Adipocyte (in vitro differentiated cells): ENCODE measurements around the gene EMX1.

Experiments used
- DNase-seq: peaks from one replicate; pipeline ENCODE4 v3.0.0-alpha.2; 2015; ENCODE audit warnings: low read depth
- H3K27me3 ChIP-seq: replicated peaks from 2 replicates; pipeline ENCODE4 v1.7.0; 2013; ENCODE audit warnings: mild to moderate bottlenecking, low read length, moderate library complexity; ENCODE audit not compliant: control insufficient read depth, insufficient read depth
- H3K36me3 ChIP-seq: 2 replicates; pipeline ENCODE4 v1.7.0; 2013; ENCODE audit warnings: low read length, mild to moderate bottlenecking, moderate library complexity; ENCODE audit not compliant: control insufficient read depth, insufficient read depth, severe bottlenecking
- H3K4me1 ChIP-seq: 2 replicates; pipeline ENCODE4 v1.7.0; 2013; ENCODE audit warnings: mild to moderate bottlenecking, low read length, moderate library complexity; ENCODE audit not compliant: control insufficient read depth, insufficient read depth
- H3K4me3 ChIP-seq: 2 replicates; pipeline ENCODE4 v1.7.0; 2013; ENCODE audit warnings: mild to moderate bottlenecking, low read length, moderate library complexity
- H3K9ac ChIP-seq: 2 replicates; pipeline ENCODE4 v1.7.0; 2013; ENCODE audit warnings: mild to moderate bottlenecking, low read length, moderate library complexity
- H3K9me3 ChIP-seq: 2 replicates; pipeline ENCODE4 v1.7.0; 2013; ENCODE audit warnings: mild to moderate bottlenecking, low read length, moderate library complexity; ENCODE audit not compliant: control insufficient read depth

Gene EMX1

GRCh38 chr2:72940361-72940760 lies 23.0 kb downstream of the EMX1 start:
- no peaks in the 10 kb centered on the region for H3K9me3 ChIP-seq
- peaks cover 27% of the 10 kb centered on the region for H3K27me3 ChIP-seq
- H3K4me1 ChIP-seq = peaks cover 5% of the 10 kb centered on the region
- no peak overlapping the region for H3K9ac ChIP-seq
- no peak overlapping the region for H3K4me3 ChIP-seq
- no peak for DNase-seq
- no peaks in the 10 kb centered on the region for H3K36me3 ChIP-seq

DNA sequence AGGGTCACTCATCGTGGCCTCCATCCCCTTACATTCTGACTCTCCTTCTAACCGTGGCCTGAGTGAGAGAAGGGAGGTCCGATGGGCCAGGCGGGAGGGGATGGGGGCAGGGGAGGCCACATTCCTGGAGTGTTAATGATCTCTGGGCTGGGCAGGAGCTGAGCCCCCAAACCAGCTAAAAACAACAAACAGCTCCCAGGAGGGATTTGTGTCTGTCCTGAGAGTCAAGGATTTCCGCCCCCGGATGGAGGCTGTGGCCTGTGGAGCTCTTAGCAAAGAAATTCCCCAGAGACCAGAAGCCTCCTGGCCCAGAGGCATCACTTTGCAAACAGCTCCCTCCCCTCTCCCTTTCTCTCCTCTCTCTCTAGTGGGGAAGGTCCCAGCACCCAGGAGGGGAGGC lies 23.5 kb downstream of the EMX1 start:
- H3K36me3 ChIP-seq = no peaks in the 10 kb centered on the region
- peaks cover 5% of the 10 kb centered on the region for H3K4me1 ChIP-seq
- no peak overlapping the region for H3K9ac ChIP-seq
- no peak overlapping the region for H3K4me3 ChIP-seq
- H3K9me3 ChIP-seq = no peaks in the 10 kb centered on the region
- H3K27me3 ChIP-seq = peaks cover 22% of the 10 kb centered on the region
- peak; percentile 66 for DNase-seq

GRCh38 chr2:72942293-72942692 lies 25.0 kb downstream of the EMX1 start:
- H3K4me3 ChIP-seq = no peak overlapping the region
- no peaks in the 10 kb centered on the region for H3K36me3 ChIP-seq
- peaks cover 9% of the 10 kb centered on the region for H3K27me3 ChIP-seq
- no peak overlapping the region for H3K9ac ChIP-seq
- H3K4me1 ChIP-seq = peaks cover 5% of the 10 kb centered on the region
- no peak for DNase-seq
- no peaks in the 10 kb centered on the region for H3K9me3 ChIP-seq

- H3K4me3 ChIP-seq = no peak overlapping the region
- H3K9ac ChIP-seq = no peak overlapping the region
- no peak for DNase-seq
- no peaks in the 10 kb centered on the region for H3K9me3 ChIP-seq
- peaks cover 3% of the 10 kb centered on the region for H3K27me3 ChIP-seq
- H3K4me1 ChIP-seq = peaks cover 5% of the 10 kb centered on the region
- H3K36me3 ChIP-seq = no peaks in the 10 kb centered on the region
Measured at GRCh38 chr2:72942881-72943418, 25.6 kb downstream of the EMX1 start.

DNA sequence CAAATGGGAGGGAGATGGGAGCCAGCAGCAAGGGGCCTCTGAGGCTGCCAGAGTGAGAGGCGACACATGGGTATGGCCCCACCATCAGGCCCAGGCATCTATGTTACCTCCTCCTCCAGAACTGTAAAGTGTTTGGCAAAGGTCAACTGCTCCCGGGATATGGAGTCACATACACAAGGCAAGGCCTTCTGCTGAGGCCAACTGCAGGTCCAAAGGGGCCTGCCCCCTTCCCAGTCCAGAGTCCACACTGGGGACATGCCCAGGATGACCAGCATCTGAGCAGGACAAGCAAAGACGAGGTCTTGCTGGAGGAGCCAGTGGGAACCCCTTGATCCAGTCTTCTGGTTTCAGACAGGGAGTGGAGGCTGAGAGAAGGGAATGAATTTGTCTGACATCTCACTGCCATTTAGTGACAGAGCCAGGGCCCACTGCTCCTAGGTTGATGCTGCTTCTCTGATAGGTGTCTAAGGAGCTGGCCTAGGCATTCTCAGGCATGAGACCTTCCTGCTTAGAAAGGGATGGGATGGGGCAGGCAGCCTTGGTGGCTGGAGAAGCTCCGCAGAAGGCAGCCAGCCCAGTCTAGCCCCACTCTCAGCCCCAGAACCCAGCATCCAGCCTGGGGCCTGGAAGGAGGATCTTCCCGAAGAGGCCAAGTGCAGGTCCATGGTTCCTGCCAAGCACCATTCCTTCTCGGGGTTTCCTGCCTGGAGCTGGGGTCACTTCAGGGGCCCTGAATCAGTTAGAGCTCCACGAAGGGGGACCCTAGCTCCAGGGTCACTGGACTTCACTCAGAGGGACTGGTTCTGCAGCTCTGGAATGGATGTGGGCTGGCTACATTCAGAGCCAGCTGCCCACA lies 26.4 kb downstream of the EMX1 start:
- DNase-seq = no peak
- H3K9ac ChIP-seq = no peak overlapping the region
- no peaks in the 10 kb centered on the region for H3K9me3 ChIP-seq
- no peak overlapping the region for H3K4me3 ChIP-seq
- peaks cover 5% of the 10 kb centered on the region for H3K4me1 ChIP-seq
- no peaks in the 10 kb centered on the region for H3K36me3 ChIP-seq
- no peaks in the 10 kb centered on the region for H3K27me3 ChIP-seq

DNA sequence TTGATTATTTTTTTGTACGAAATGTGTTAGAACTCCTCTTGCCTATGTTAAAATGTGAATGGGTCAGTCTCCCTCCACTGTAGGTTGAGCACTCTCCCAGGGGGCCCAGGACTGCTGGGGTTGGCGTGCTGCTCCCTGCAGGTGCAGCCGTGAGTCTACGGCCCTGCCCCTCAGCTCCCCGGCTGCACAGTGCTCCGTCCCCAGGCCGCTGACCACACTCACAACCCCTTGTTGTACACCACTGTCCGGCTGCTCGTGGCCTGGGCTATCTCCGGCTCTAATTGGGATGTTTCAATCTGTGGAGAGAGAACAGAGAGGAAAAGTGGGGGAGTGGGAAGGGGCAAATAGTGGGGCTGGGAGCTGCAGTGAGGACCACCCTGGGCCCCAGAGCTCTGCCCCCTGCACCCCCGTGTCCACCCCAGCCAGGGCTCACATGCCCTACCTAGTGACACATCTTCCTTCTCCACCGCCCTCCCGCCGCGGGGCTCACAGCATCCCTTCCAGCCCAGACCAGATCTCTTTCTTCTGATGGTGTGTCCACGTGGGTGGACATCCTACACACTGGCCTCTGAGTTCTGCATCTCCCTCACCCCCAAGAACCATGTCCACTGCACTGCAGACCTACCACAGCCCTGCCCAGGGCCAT lies 27.6 kb downstream of the EMX1 start:
- H3K27me3 ChIP-seq = no peaks in the 10 kb centered on the region
- no peak for DNase-seq
- H3K4me3 ChIP-seq = no peak overlapping the region
- peaks cover 5% of the 10 kb centered on the region for H3K4me1 ChIP-seq
- H3K36me3 ChIP-seq = no peaks in the 10 kb centered on the region
- no peak overlapping the region for H3K9ac ChIP-seq
- no peaks in the 10 kb centered on the region for H3K9me3 ChIP-seq

DNA sequence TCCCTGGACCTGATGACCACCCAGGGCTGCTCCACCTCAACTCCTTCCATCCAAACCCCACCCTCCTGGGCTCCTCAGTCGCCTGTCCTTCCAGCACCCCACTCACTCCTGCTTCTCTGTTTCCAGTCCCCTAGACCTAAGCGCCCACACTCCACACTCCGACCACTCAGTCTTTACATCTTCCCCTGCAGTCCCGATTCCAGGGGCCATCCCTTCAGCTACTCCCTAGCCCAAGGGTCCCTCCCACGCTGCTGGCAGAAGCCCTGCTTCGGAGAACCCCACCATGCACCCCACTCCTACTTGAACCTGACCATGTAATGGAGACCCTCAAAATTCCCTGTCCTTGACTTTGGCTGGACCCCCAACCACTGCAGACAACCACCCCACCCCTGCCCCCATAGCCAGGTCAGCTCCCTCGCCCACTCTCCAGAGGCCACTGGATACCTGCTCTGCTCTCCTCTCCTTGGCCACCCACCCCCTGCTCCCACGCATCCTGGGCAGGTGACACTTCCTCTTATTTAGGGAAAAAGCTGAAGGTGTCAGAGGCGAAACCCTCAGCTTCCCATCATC lies 28.2 kb downstream of the EMX1 start:
- no peak for DNase-seq
- H3K4me3 ChIP-seq = no peak overlapping the region
- no peaks in the 10 kb centered on the region for H3K9me3 ChIP-seq
- no peak overlapping the region for H3K9ac ChIP-seq
- H3K36me3 ChIP-seq = no peaks in the 10 kb centered on the region
- no peaks in the 10 kb centered on the region for H3K27me3 ChIP-seq
- H3K4me1 ChIP-seq = peaks cover 5% of the 10 kb centered on the region

DNA sequence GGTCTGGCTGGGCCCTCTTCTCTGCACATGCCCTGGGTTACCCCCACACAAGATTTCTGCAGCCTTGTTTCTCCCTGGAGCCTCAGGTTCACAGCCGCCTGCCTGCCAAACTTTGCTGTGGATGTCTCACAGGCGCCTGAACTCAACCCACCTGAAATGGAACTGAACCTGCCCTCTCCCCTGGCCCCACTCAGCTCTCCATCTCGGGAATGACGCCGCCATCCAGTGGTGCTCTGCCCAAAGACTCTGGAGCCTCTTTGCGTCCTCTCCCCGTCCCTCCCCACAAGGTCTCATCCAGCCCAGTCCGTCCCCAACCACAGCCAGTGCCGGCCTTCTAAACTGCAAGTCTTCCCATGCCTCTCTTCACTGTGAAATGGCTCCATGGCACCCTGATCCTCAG lies 29.1 kb downstream of the EMX1 start:
- H3K27me3 ChIP-seq = no peaks in the 10 kb centered on the region
- no peak overlapping the region for H3K4me3 ChIP-seq
- H3K36me3 ChIP-seq = no peaks in the 10 kb centered on the region
- DNase-seq = no peak
- H3K9me3 ChIP-seq = no peaks in the 10 kb centered on the region
- H3K9ac ChIP-seq = no peak overlapping the region
- H3K4me1 ChIP-seq = no peaks in the 10 kb centered on the region

DNA sequence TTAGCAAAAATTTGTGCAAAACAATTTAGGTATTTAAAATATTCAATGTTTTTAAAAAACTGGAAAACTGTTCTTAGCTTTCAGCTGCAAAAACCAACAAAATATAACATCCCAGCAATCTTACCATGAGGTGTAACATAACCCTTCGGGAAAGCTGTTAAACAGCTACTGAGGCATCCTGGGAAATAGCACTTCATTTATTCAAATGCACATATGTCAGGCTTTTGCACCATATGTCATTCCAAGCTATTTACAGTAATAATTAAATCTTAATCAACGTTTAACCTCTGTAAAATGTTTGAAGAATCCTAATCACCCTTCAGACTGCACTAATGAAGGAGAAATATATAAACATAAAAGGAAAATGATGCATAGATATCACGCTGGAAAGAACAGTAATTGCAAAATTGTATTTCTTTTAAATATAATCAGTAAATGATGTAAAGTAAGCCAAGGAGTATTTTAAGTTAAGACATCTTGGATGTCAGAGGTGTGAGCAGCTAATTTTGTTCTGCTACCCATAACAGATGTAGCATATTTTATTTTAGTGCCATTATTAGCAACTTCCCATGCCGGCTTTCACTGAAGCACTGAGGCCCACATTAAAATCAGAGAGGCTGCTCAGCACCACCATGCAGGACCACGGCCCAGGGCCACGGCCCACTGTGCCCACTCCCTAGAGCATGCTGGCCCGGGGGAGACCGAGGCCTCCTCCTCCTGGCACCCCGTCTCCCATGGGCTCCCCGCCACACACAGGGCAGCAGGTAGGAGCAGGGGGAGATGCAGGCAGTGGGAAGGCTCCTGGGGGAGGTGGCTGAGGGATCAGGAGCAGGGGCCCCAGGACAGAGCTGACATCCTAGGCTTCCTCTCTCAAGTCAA lies 30.9 kb downstream of the EMX1 start:
- Histone ChIP-seq H3K9ac (no peak overlapping the region), H3K4me3 (no peak overlapping the region), H3K9me3 (no peaks in the 10 kb centered on the region), H3K36me3 (no peaks in the 10 kb centered on the region), H3K4me1 (no peaks in the 10 kb centered on the region), H3K27me3 (no peaks in the 10 kb centered on the region)
- no peak for DNase-seq

- Histone ChIP-seq H3K27me3 (no peaks in the 10 kb centered on the region), H3K4me1 (no peaks in the 10 kb centered on the region)
- no peak for DNase-seq
Measured at GRCh38 chr2:72949045-72949444, 31.7 kb downstream of the EMX1 start.

More at GRCh38 chr2:72949045-72949444, 31.7 kb downstream of the EMX1 start:
- H3K36me3 ChIP-seq = no peaks in the 10 kb centered on the region
- no peak overlapping the region for H3K4me3 ChIP-seq
- no peaks in the 10 kb centered on the region for H3K9me3 ChIP-seq
- no peak overlapping the region for H3K9ac ChIP-seq
